MM.1S (cell line): ENCODE results near the gene SUPT3H.

Experiments used
- EZH2 ChIP-seq: fragments of 300-600 bp; sonication (generic); optimal IDR thresholded peaks from 2 replicates; pipeline ENCODE3; 2017; ENCODE audit warnings: low read depth, mild to moderate bottlenecking, antibody characterized with exemption, low read length, mixed read lengths
- EZH2phosphoT487 ChIP-seq: fragments of 300-600 bp; sonication (generic); IDR thresholded peaks from 2 replicates; pipeline ENCODE4 v1.6.1; 2018; ENCODE audit warnings: antibody characterized with exemption, low read length
- TF ChIP-seq, protein P1 (sequence below): fragments of 300-600 bp; sonication (generic); IDR thresholded peaks from 2 replicates; pipeline ENCODE4 v1.5.1; 2016; ENCODE audit warnings: antibody characterized with exemption, low read length, mixed read lengths

DNA sequence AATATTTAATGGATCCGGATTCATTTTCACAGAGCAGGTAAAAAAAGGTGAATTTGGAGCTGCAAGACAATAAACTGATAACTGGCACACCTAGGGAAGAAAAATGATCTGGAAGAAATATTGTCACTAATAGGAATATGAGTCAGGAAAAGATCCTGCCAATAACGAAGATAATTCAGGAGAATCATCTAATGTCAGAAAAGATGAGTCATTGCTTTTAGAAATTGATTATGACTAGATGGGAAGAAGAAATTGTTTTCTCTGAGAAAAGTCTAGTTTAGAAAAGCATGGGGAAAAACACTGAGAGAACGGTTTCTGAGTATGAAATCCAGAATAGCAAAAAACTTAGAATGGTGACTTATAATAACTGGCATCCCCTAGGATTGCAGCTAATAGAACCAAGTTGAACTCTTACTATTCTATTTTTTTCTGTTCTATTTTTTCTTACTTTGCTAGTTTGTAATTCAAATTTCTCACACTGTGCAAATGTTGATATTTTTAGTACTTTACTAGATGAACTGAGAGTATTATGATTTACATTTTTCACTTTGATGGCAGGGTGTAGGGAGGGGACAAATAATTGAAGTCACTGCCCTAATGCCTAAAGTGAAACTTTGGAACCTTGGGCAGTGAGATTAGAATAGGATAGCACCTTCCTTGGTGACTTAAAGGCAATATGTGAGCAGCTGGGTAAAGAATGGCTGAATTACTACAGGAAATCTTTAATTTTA lies 38.2 kb upstream of the SUPT3H start:
- TF ChIP-seq, protein P1, sequence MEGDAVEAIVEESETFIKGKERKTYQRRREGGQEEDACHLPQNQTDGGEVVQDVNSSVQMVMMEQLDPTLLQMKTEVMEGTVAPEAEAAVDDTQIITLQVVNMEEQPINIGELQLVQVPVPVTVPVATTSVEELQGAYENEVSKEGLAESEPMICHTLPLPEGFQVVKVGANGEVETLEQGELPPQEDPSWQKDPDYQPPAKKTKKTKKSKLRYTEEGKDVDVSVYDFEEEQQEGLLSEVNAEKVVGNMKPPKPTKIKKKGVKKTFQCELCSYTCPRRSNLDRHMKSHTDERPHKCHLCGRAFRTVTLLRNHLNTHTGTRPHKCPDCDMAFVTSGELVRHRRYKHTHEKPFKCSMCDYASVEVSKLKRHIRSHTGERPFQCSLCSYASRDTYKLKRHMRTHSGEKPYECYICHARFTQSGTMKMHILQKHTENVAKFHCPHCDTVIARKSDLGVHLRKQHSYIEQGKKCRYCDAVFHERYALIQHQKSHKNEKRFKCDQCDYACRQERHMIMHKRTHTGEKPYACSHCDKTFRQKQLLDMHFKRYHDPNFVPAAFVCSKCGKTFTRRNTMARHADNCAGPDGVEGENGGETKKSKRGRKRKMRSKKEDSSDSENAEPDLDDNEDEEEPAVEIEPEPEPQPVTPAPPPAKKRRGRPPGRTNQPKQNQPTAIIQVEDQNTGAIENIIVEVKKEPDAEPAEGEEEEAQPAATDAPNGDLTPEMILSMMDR, result no peak
- no peak for TF ChIP-seq EZH2
- TF ChIP-seq EZH2phosphoT487, result no peak
